HepG2 (cell line): ENCODE measurements around the gene STIMATE. TPM values are rescaled to one million over a fixed set of nuclear protein-coding genes. Genes with fewer than 3 reads are reported as not detected.

Experiments
- BRD4 ChIP-seq: sonication (generic); formaldehyde crosslinking; IDR thresholded peaks from 2 replicates; pipeline ENCODE4 v1.4.0; 2020; ENCODE audit warnings: missing genetic modification reagents
- ETV5 ChIP-seq: IDR thresholded peaks from 2 replicates; pipeline ENCODE4 v1.6.1; 2018; ENCODE audit warnings: missing biosample characterization, missing genetic modification reagents, inconsistent platforms, borderline replicate concordance
- FOSL2 ChIP-seq: sonication (generic); formaldehyde crosslinking; IDR thresholded peaks from 2 replicates; pipeline ENCODE4 v1.4.0; 2020; ENCODE audit warnings: missing genetic modification reagents
- FOXP4 ChIP-seq: sonication (generic); formaldehyde crosslinking; IDR thresholded peaks from 2 replicates; pipeline ENCODE4 v1.4.0; 2020; ENCODE audit warnings: missing genetic modification reagents
- GATA4 ChIP-seq: sonication (generic); IDR thresholded peaks from 2 replicates; pipeline ENCODE4 v1.6.1; 2016; ENCODE audit warnings: antibody characterized with exemption, low read depth, borderline replicate concordance
- KMT2A ChIP-seq: sonication (generic); formaldehyde crosslinking; IDR thresholded peaks from 2 replicates; pipeline ENCODE4 v1.4.0; 2020; ENCODE audit warnings: missing genetic modification reagents
- MBNL3 ChIP-seq: fragments of 250-450 bp; sonication (Bioruptor Pico); conservative IDR thresholded peaks from 2 replicates; pipeline ENCODE4 v1.8.0; 2022; ENCODE audit warnings: mild to moderate bottlenecking, inconsistent platforms
- NFATC3 ChIP-seq: sonication (generic); formaldehyde crosslinking; IDR thresholded peaks from 2 replicates; pipeline ENCODE4 v1.5.1; 2020; ENCODE audit warnings: mild to moderate bottlenecking, missing genetic modification reagents
- NFKB2 ChIP-seq: sonication (generic); formaldehyde crosslinking; IDR thresholded peaks from 2 replicates; pipeline ENCODE4 v1.4.0; 2020; ENCODE audit warnings: missing genetic modification reagents, borderline replicate concordance
- NR2F1 ChIP-seq, 2 experiments: fragments of 450-650 bp in 1 of 2; formaldehyde crosslinking in 1 of 2; IDR thresholded peaks; 2 replicates each; pipeline versions ENCODE4 v1.5.0 to v1.6.1; 2016 to 2020; ENCODE audit warnings: mild to moderate bottlenecking in 1 of 2, missing compliant biosample characterization in 1 of 2, missing genetic modification reagents in 1 of 2, moderate library complexity in 1 of 2
- RXRB ChIP-seq: IDR thresholded peaks from 2 replicates; pipeline ENCODE4 v1.6.1; 2016; ENCODE audit warnings: borderline replicate concordance, missing genetic modification reagents, missing compliant biosample characterization
- SOX13 ChIP-seq, 3 experiments: fragments of 450-650 bp in 1 of 3; sonication (generic) in 1 of 3; formaldehyde crosslinking in 1 of 3; IDR thresholded peaks in 2 of 3; conservative IDR thresholded peaks in 1 of 3; 2 replicates each; pipeline versions ENCODE4 v1.5.0 to v1.6.1; 2016 to 2020; ENCODE audit warnings: antibody characterized with exemption in 1 of 3, mild to moderate bottlenecking in 1 of 3, missing compliant biosample characterization in 1 of 3, missing genetic modification reagents in 1 of 3, moderate library complexity in 1 of 3
- TFDP1 ChIP-seq: IDR thresholded peaks from 2 replicates; pipeline ENCODE4 v1.6.1; 2016; ENCODE audit warnings: missing compliant biosample characterization, missing genetic modification reagents, borderline replicate concordance
- TP53 ChIP-seq: sonication (generic); formaldehyde crosslinking; conservative IDR thresholded peaks from 2 replicates; pipeline ENCODE4 v1.4.0; 2020; ENCODE audit warnings: missing genetic modification reagents
- XRCC5 ChIP-seq: fragments of 200-400 bp; formaldehyde crosslinking; optimal IDR thresholded peaks from 2 replicates; pipeline ENCODE3; 2017; ENCODE audit warnings: mild to moderate bottlenecking, low read length
- ZBTB44 ChIP-seq: sonication (generic); formaldehyde crosslinking; IDR thresholded peaks from 2 replicates; pipeline ENCODE4 v1.4.0; 2020; ENCODE audit warnings: missing genetic modification reagents
- ZNF34 ChIP-seq: sonication (generic); formaldehyde crosslinking; IDR thresholded peaks from 2 replicates; pipeline ENCODE4 v1.4.0; 2020; ENCODE audit warnings: mild to moderate bottlenecking, missing genetic modification reagents, borderline replicate concordance
- ZNF556 ChIP-seq: sonication (generic); formaldehyde crosslinking; IDR thresholded peaks from 2 replicates; pipeline ENCODE4 v1.4.0; 2020; ENCODE audit warnings: mild to moderate bottlenecking, missing genetic modification reagents, borderline replicate concordance
- ZNF639 ChIP-seq: conservative IDR thresholded peaks from 2 replicates; pipeline ENCODE4 v1.6.1; 2018; ENCODE audit warnings: missing genetic modification reagents
- ZNF710 ChIP-seq: sonication (generic); formaldehyde crosslinking; IDR thresholded peaks from 2 replicates; pipeline ENCODE4 v1.5.0; 2020; ENCODE audit warnings: mild to moderate bottlenecking, missing genetic modification reagents, borderline replicate concordance
- ZNF780A ChIP-seq: sonication (generic); formaldehyde crosslinking; IDR thresholded peaks from 2 replicates; pipeline ENCODE4 v1.8.0; 2022; ENCODE audit warnings: mild to moderate bottlenecking, missing genetic modification reagents, moderate library complexity
- polyA plus RNA-seq, 8 experiments: library from polyadenylated mRNA; depleted of rRNA in 3 of 8; stranded (reverse) in 7 of 8; unstranded in 1 of 8; fragments of >200 nt; fragmentation: Illumina TruSeq in 4 of 8; extraction: Trizol in 4 of 8; gene quantifications; 2 replicates each; pipeline versions ENCODE4 v1.2.1 to v1.2.3, GENCODE V29; 2011 to 2016; ENCODE audit warnings: low read depth in 4 of 8, missing spikeins in 1 of 8, mixed read lengths in 1 of 8; ENCODE audit not compliant: insufficient read depth in 1 of 8
- total RNA-seq, 5 experiments: library from RNA; depleted of rRNA; stranded (reverse); fragments of >200 nt; fragmentation: Illumina TruSeq; extraction: Trizol; gene quantifications; 2 replicates each; pipeline ENCODE4 v1.2.3, GENCODE V29; 2016; ENCODE audit warnings: low read depth in 1 of 5

The STIMATE gene
- total and polyA plus RNA-seq, 2 of the 13 experiments (the other 11 are each of a cell fraction or from before 2014, with no cell fraction given): 5.7 to 11.7 TPM

GRCh38 chr3:52827866-52828376, 69.4 kb downstream of the STIMATE start (continued):
- TF ChIP-seq FOXP4 (peak; percentile 39; the same call in 1 of the 2 replicates), RXRB (CRISPR knock-in tag) (peak; percentile 30; the same call in 1 of the 2 replicates), SOX13 (IDR thresholded peaks at IDR 0.05) (no peak), SOX13 (CRISPR knock-in tag; conservative IDR thresholded peaks at IDR 0.05 in 1 of 2, IDR thresholded peaks at IDR 0.05 in 1 of 2) (peak in 1 of 2 experiments; percentile 40; a peak in 2 of 4 replicates), ZNF710 (CRISPR knock-in tag) (no peak), ZNF639 (no peak), ZNF780A (no peak), ZBTB44 (CRISPR knock-in tag) (no peak), GATA4 (no peak), ETV5 (peak; percentile 6; the same call in 1 of the 2 replicates), ZNF556 (no peak), NFKB2 (no peak), NR2F1 (CRISPR knock-in tag; IDR thresholded peaks at IDR 0.05) (no peak), KMT2A (no peak), NFATC3 (no peak), FOSL2 (CRISPR knock-in tag) (peak; percentile 31), XRCC5 (peak; percentile 86), BRD4 (no peak), TP53 (CRISPR knock-in tag) (no peak), ZNF34 (CRISPR knock-in tag) (no peak), TFDP1 (CRISPR knock-in tag) (no peak), MBNL3 (CRISPR knock-in tag) (no peak)
